ENCODE results near the gene EFCAB11. TPM values are rescaled to one million over a fixed set of nuclear protein-coding genes. Genes with fewer than 3 reads are reported as not detected.

Gene EFCAB11
- total RNA-seq, 3 donors from 2014 or later = 6.4 to 13.6 (median 6.9) TPM

DNA sequence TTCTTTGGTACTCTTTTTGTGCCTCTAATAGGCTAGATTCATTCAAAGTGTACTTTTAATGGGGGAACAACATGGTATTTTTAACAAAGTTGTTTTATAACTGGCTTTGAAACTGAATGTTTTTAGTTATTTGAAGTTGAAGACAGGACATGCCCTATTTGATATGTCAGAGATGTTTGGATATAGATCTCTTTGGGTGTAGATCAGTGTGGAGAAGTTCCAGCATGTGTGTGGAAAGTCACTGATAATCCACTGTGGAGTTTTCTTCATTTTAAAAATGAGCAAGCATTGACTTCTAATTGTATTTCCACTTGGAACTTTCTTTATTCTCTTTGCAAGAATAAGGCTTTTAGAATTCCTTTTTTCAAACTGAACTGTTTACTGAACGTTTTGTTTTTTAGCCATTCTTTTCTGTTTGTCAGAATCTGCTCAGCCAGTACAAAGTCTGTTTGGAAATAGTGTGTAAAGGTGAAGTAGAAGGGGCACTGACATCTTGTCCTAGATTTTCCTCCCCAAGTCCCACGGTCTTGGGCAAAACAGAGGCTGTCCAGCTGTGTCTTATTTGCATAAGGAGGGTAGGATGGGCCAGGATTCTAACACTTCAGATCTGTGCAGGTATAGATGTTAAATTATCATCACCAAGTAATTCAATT is 36.2 kb upstream of the EFCAB11 start:
- TF ChIP-seq POLR2A (IDR thresholded peaks at IDR 0.05) = no peak
- no peak for TF ChIP-seq POLR2AphosphoS5 (IDR thresholded peaks at IDR 0.05)
- no peak for TF ChIP-seq CTCF (IDR thresholded peaks at IDR 0.05)
- H3K27ac ChIP-seq = no peak overlapping the region
- no peaks in the 10 kb centered on the region for H3K9me3 ChIP-seq
- H3K4me1 ChIP-seq = no peaks in the 10 kb centered on the region
- H3K4me3 ChIP-seq = no peak overlapping the region
- intact Hi-C loops (cut with DNase I; ENCODE audit: low total_unique reads) = no loop called here
- no peak for DNase-seq (ENCODE audit: low spot score in 2 of 2)
- peaks cover 11% of the 10 kb centered on the region for H3K36me3 ChIP-seq
- no peaks in the 10 kb centered on the region for H3K27me3 ChIP-seq

DNA sequence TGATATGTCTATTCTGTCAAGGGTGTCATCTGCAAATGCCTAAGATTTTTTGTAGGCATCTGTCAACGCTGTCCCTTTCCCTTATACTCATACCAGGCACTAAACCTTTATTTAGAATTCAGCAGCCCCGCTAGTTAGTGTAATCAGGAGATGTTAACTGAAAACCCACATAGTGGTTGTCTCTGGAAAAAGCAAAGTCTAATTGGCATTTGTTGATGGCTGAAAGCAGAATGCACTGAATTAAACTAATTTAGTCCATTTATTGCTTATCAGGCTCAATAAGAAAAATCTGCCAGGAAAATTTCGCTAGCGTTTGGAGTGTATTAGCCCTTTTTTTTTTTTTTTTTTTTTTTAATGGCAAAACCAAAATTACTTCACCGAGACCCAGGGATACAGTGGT is 35.7 kb upstream of the EFCAB11 start:
- Histone ChIP-seq H3K4me3 (no peak overlapping the region), H3K27ac (no peak overlapping the region), H3K27me3 (no peaks in the 10 kb centered on the region), H3K9me3 (no peaks in the 10 kb centered on the region), H3K36me3 (peaks cover 11% of the 10 kb centered on the region), H3K4me1 (no peaks in the 10 kb centered on the region)
- intact Hi-C loops (cut with DNase I; ENCODE audit: low total_unique reads) = no loop called here
- no peak for DNase-seq (ENCODE audit: low spot score in 2 of 2)
- TF ChIP-seq CTCF (IDR thresholded peaks at IDR 0.05) = no peak

- no peaks in the 10 kb centered on the region for H3K9me3 ChIP-seq
- TF ChIP-seq POLR2A (IDR thresholded peaks at IDR 0.05) (no peak), POLR2AphosphoS5 (IDR thresholded peaks at IDR 0.05) (no peak), CTCF (IDR thresholded peaks at IDR 0.05) (no peak)
- no peaks in the 10 kb centered on the region for H3K27me3 ChIP-seq
- no peak for DNase-seq (ENCODE audit: low spot score in 2 of 2)
- peaks cover 11% of the 10 kb centered on the region for H3K36me3 ChIP-seq
- H3K4me1 ChIP-seq = no peaks in the 10 kb centered on the region
- H3K27ac ChIP-seq = no peak overlapping the region
- intact Hi-C loops (cut with DNase I; ENCODE audit: low total_unique reads) = no loop called here
- H3K4me3 ChIP-seq = no peak overlapping the region
These were observed 34.3 kb upstream of the EFCAB11 start for GRCh38 chr14:89988787-89989186.

DNA sequence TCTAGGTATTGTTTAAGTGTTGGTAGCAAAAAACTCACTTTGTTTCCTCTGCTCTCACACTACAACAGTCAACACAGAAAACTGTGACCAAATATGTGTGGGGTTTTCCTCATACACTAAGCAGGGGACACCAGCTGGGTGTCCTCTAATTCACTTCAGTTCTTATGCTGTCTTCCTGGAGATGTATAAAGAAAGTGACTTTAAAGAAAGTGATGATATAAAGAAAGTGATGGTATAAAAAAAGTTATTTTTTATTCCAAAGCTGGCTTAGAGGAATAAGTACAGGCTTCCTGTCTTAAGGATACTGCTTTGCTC is 32.6 kb upstream of the EFCAB11 start:
- no peaks in the 10 kb centered on the region for H3K9me3 ChIP-seq
- H3K4me1 ChIP-seq = no peaks in the 10 kb centered on the region
- DNase-seq (ENCODE audit: low spot score in 2 of 2) = no peak
- no peak overlapping the region for H3K4me3 ChIP-seq
- no peak overlapping the region for H3K27ac ChIP-seq
- intact Hi-C loops (cut with DNase I; ENCODE audit: low total_unique reads) = no loop called here
- H3K36me3 ChIP-seq = no peaks in the 10 kb centered on the region
- no peaks in the 10 kb centered on the region for H3K27me3 ChIP-seq
- TF ChIP-seq POLR2AphosphoS5 (IDR thresholded peaks at IDR 0.05) = no peak
- TF ChIP-seq POLR2A (IDR thresholded peaks at IDR 0.05) = no peak
- TF ChIP-seq CTCF (IDR thresholded peaks at IDR 0.05) = no peak

GRCh38 chr14:89986462-89987160 is 32.1 kb upstream of the EFCAB11 start:
- no peak overlapping the region for H3K4me3 ChIP-seq
- no peak for TF ChIP-seq POLR2AphosphoS5 (IDR thresholded peaks at IDR 0.05)
- no peak for TF ChIP-seq CTCF (IDR thresholded peaks at IDR 0.05)
- no peak for TF ChIP-seq POLR2A (IDR thresholded peaks at IDR 0.05)
- H3K36me3 ChIP-seq = no peaks in the 10 kb centered on the region
- intact Hi-C loops (cut with DNase I; ENCODE audit: low total_unique reads) = no loop called here
- no peaks in the 10 kb centered on the region for H3K9me3 ChIP-seq
- H3K27me3 ChIP-seq = no peaks in the 10 kb centered on the region
- H3K27ac ChIP-seq = no peak overlapping the region
- H3K4me1 ChIP-seq = no peaks in the 10 kb centered on the region
- DNase-seq (ENCODE audit: low spot score in 2 of 2) = no peak

Measured in breast epithelium (tissue), 4 donors.